PC-3 (cell line): ENCODE results near the gene S100A14. TPM values are rescaled to one million over a fixed set of nuclear protein-coding genes. Genes with fewer than 3 reads are reported as not detected.

Source experiments
- ATAC-seq: fragments of 200-7000 bp; cut with Tn5 transposase; 2 replicates; pipeline ENCODE4 v1.9.1; 2020; ENCODE audit warnings: mild to moderate bottlenecking, moderate library complexity
- BruUV-seq: library from RNA; stranded (reverse); fragments of 400-500 nt; replicated peaks from 2 replicates; lab custom pipeline; 2021; lab: Mats Ljungman, UMichigan
- CTCF ChIA-PET: fragments of 300-600 bp; sonication (Branson Sonifier 250); formaldehyde crosslinking; loops from one replicate; lab custom pipeline; 2022; ENCODE audit warnings: antibody characterized with exemption; lab: Charles Lee
- POLR2A ChIA-PET: fragments of 300-600 bp; sonication (Branson Sonifier 250); formaldehyde crosslinking; loops from one replicate; lab custom pipeline; 2022; ENCODE audit warnings: antibody characterized with exemption; ENCODE audit not compliant: unreplicated experiment; lab: Charles Lee
- DNase-seq: peaks from one replicate; pipeline ENCODE4 v3.0.0-alpha.2; 2015
- H2AFZ ChIP-seq: fragments of 300-600 bp; sonication (generic); 2 replicates; pipeline ENCODE4 v1.6.0; 2016; ENCODE audit warnings: antibody characterized with exemption, low read length
- H3F3A ChIP-seq: fragments of 300-600 bp; sonication (generic); one replicate; pipeline ENCODE4 v1.6.0; 2017; ENCODE audit warnings: antibody characterized with exemption, low read length, control low read depth, mild to moderate bottlenecking; ENCODE audit not compliant: unreplicated experiment
- H3K27ac ChIP-seq: fragments of 300-600 bp; sonication (generic); 2 replicates; pipeline ENCODE4 v1.5.1; 2016; ENCODE audit warnings: mild to moderate bottlenecking, low read length
- H3K27me3 ChIP-seq: fragments of 300-600 bp; sonication (generic); 2 replicates; pipeline ENCODE4 v1.6.1; 2016; ENCODE audit warnings: low read length, mixed read lengths
- H3K36me3 ChIP-seq: fragments of 300-600 bp; sonication (generic); 2 replicates; pipeline ENCODE4 v1.6.1; 2016; ENCODE audit warnings: low read depth, mixed run types, low read length, mixed read lengths
- H3K4me1 ChIP-seq: fragments of 300-600 bp; sonication (generic); 2 replicates; pipeline ENCODE4 v1.5.1; 2016; ENCODE audit warnings: low read length; ENCODE audit not compliant: insufficient read depth
- H3K4me2 ChIP-seq: fragments of 300-600 bp; sonication (generic); 2 replicates; pipeline ENCODE4 v1.6.0; 2016; ENCODE audit warnings: low read length
- H3K4me3 ChIP-seq: fragments of 300-600 bp; sonication (generic); 2 replicates; pipeline ENCODE4 v1.5.1; 2016; ENCODE audit warnings: mild to moderate bottlenecking, low read length, mixed read lengths
- H3K79me2 ChIP-seq: fragments of 300-600 bp; sonication (generic); 2 replicates; pipeline ENCODE4 v1.6.1; 2017; ENCODE audit warnings: low read length, mixed read lengths
- H3K9ac ChIP-seq: fragments of 300-600 bp; sonication (generic); 2 replicates; pipeline ENCODE4 v1.6.0; 2016; ENCODE audit warnings: mild to moderate bottlenecking, low read length
- H3K9me2 ChIP-seq: fragments of 300-600 bp; sonication (generic); replicated peaks from 2 replicates; pipeline ENCODE4 v1.6.1; 2016; ENCODE audit warnings: mixed run types, low read length, mixed read lengths
- H3K9me3 ChIP-seq: fragments of 300-600 bp; sonication (generic); 2 replicates; pipeline ENCODE4 v1.6.1; 2016; ENCODE audit warnings: low read length, mixed read lengths
- H4K20me1 ChIP-seq: fragments of 300-600 bp; sonication (generic); 2 replicates; pipeline ENCODE4 v1.6.1; 2016; ENCODE audit warnings: low read length, mixed read lengths
- CTCF ChIP-seq: fragments of 300-600 bp; sonication (generic); conservative IDR thresholded peaks from 2 replicates; pipeline ENCODE4 v1.5.1; 2017; ENCODE audit warnings: antibody characterized with exemption, low read depth, mild to moderate bottlenecking, low read length
- EZH2 ChIP-seq: fragments of 300-600 bp; sonication (generic); IDR thresholded peaks from one replicate; pipeline ENCODE4 v1.6.1; 2017; ENCODE audit warnings: antibody characterized with exemption, mild to moderate bottlenecking, low read length; ENCODE audit not compliant: unreplicated experiment
- EZH2phosphoT487 ChIP-seq: fragments of 300-600 bp; sonication (generic); IDR thresholded peaks from 2 replicates; pipeline ENCODE4 v1.6.1; 2018; ENCODE audit warnings: mild to moderate bottlenecking, antibody characterized with exemption, low read length, borderline replicate concordance
- intact Hi-C: fragments of 100-400 bp; cut with micrococcal nuclease; formaldehyde crosslinking; loops from 2 replicates; pipeline ENCODE4 v1.9.0; 2023
- total RNA-seq: library from RNA; depleted of rRNA; stranded (reverse); fragments of >200 nt; gene quantifications from 2 replicates; pipeline ENCODE4 v1.2.3, GENCODE V29; 2014

Gene S100A14
- total RNA-seq, 1 experiment from 2014 or later: 462 TPM

- DNase-seq: no peak
- no peaks in the 10 kb centered on the region for H4K20me1 ChIP-seq
- no peak for TF ChIP-seq CTCF
- no peak for TF ChIP-seq EZH2
- no peak for TF ChIP-seq EZH2phosphoT487
- no peaks in the 10 kb centered on the region for H3K27me3 ChIP-seq
- H3K9me2 ChIP-seq: no peaks in the 10 kb centered on the region
- POLR2A ChIA-PET: interaction anchor here (0.5 to 1.8 kb wide), 13 partner anchors 9 to 362 kb away, joined by 3 to 25 read pairs (median 6); partner anchors contain the start of genes CHTOP, S100A13 and S100A6
- no peak for ATAC-seq
- H3F3A ChIP-seq: peaks cover 27% of the 10 kb centered on the region
- H3K27ac ChIP-seq: peak overlapping the region; percentile 100
- peak overlapping the region; percentile 97 for H3K9ac ChIP-seq
- peak overlapping the region; percentile 93 for H3K4me3 ChIP-seq
- intact Hi-C loops: loop anchor here (2.0 kb wide), 1 partner anchor 13 kb away; the partner anchor contains the start of gene S100A13
- peaks cover 74% of the 10 kb centered on the region for H3K4me1 ChIP-seq
- no peak overlapping the region for H2AFZ ChIP-seq
- H3K79me2 ChIP-seq: peaks cover 79% of the 10 kb centered on the region
- BruUV-seq: no TSS peak
- no peaks in the 10 kb centered on the region for H3K9me3 ChIP-seq
- peaks cover 4% of the 10 kb centered on the region; the same call in 1 of the 2 replicates for H3K36me3 ChIP-seq
- CTCF ChIA-PET: interaction anchor here (1.0 to 2.6 kb wide), 4 partner anchors 14 to 103 kb away, joined by 3 to 17 read pairs (median 11); partner anchors contain the start of genes CHTOP and S100A13
- H3K4me2 ChIP-seq: peak overlapping the region; percentile 88
Measured at GRCh38 chr1:153613406-153613805, 2.7 kb downstream of the S100A14 start.

GRCh38 chr1:153612755-153613331 is 3.3 kb downstream of the S100A14 start, which contains the start of gene S100A16:
Gene S100A16, minus strand, starts transcription at chr1:153613137. Its CDS starts 4,986 bp downstream, at chr1:153608151.
- Histone ChIP-seq H3K27me3 (no peaks in the 10 kb centered on the region), H3K4me3 (peak within 1 kb of the TSS; percentile 93), H3F3A (peaks cover 27% of the 10 kb centered on the region), H3K9me2 (no peaks in the 10 kb centered on the region), H3K36me3 (peaks cover 10% of the 10 kb centered on the region), H3K4me2 (peak within 1 kb of the TSS; percentile 88), H3K79me2 (peaks cover 85% of the 10 kb centered on the region), H2AFZ (no peak within 1 kb of the TSS), H3K9me3 (no peaks in the 10 kb centered on the region), H3K4me1 (peaks cover 77% of the 10 kb centered on the region), H3K27ac (peak within 1 kb of the TSS; percentile 100), H3K9ac (peak within 1 kb of the TSS; percentile 97), H4K20me1 (no peaks in the 10 kb centered on the region)
- ChIA-PET CTCF (interaction anchor here (0.5 to 2.6 kb wide), 8 partner anchors 14 to 934 kb away, joined by 3 to 17 read pairs (median 4); partner anchors contain the start of genes CHTOP and S100A13), POLR2A (interaction anchor here (0.5 to 1.8 kb wide), 19 partner anchors 8 to 600 kb away, joined by 3 to 25 read pairs (median 4); partner anchors contain the start of genes CHTOP, S100A13 and S100A6)
- BruUV-seq: no TSS peak
- TF ChIP-seq EZH2phosphoT487 (no peak), EZH2 (no peak), CTCF (no peak)
- ATAC-seq: peak; percentile 32
- peak; percentile 95 for DNase-seq
- intact Hi-C loops: loop anchor here (2.0 kb wide), 1 partner anchor 14 kb away; the partner anchor contains the start of gene S100A13
